Right ventricle myocardium inferior (tissue), 1 donor: ENCODE data around the gene POLR3H. TPM values are rescaled to one million over a fixed set of nuclear protein-coding genes. Genes with fewer than 3 reads are reported as not detected.
A peak's percentile ranks its signal among the peaks of the same experiment; 100 is the strongest.

Experiments
- ATAC-seq: fragments of 200-7000 bp; cut with Tn5 transposase; one replicate; pipeline ENCODE4 v1.9.1; 2020; ENCODE audit warnings: mild to moderate bottlenecking, moderate library complexity
- DNase-seq: peaks from one replicate; pipeline ENCODE4 v3.0.0; 2021; ENCODE audit errors: missing footprints
- intact Hi-C: fragments of 100-400 bp; cut with DNase I; formaldehyde crosslinking; loops from one replicate; pipeline ENCODE4 v1.11.0; 2022
- total RNA-seq: library from RNA; stranded (reverse); fragmentation: NEBNext Ultra II Directional; extraction: Animal tissue kit (Norgen Biotek cat#: 25700); gene quantifications from one replicate; pipeline ENCODE4 v1.2.1, GENCODE V29; 2021
- donor health status: DM: no; HTN: yes; CAD: no; lungs with severe emphysema.

POLR3H gene
- total RNA-seq, 1 donor from 2014 or later, result 20.1 TPM

DNA sequence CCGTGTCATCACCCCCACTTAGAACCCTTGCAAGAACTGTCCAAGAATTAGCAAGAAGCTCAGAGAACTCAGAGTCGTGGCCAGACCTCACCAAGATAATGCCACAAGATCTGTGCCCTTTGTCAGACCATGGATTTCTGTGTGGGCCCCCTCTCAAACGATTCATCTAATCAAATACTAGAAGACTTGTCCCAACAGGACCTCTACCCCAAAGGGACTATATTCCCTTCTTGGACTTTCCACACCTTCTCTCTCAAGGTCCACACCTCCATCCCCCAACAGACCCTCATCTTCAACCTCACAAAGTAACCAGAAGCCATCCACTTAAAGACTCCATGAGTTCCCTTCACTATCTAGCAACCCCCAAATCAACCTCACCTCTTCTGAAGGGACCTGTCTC lies 2.8 kb downstream of the POLR3H start:
- DNase-seq, result no peak
- intact Hi-C loops, result loop anchor here (5.0 kb wide), 1 partner anchor 56 kb away; no protein-coding TSS in a partner anchor
- ATAC-seq, result no peak

- intact Hi-C loops, result loop anchor here (5.0 kb wide), 1 partner anchor 57 kb away; no protein-coding TSS in a partner anchor
- no peak for DNase-seq
- no peak for ATAC-seq
Observed at GRCh38 chr22:41540365-41540764, 3.9 kb downstream of the POLR3H start.

DNA sequence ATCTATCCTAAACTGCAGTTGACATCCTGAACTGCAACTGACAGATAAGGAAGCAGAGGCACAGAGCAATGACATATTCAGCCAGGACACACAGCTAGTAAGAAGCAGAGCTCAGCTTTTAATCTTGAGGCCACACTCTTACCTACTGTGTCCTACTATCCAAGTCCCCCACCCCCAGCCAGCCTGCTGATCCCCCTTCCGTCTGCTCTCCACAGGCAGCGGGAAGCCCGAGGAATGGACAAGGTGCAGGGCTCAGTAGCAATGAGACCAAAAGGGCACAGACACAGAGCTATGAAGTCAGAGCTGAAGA lies 4.3 kb downstream of the POLR3H start:
- ATAC-seq (no peak), DNase-seq (no peak)
- intact Hi-C loops, result loop anchor here (5.0 kb wide), 1 partner anchor 57 kb away; no protein-coding TSS in a partner anchor

- intact Hi-C loops, result loop anchor here (5.0 to 10.0 kb wide), 2 partner anchors 58 to 615 kb away; no protein-coding TSS in a partner anchor
- DNase-seq (no peak), ATAC-seq (no peak)
Observed at GRCh38 chr22:41539146-41540005, 4.9 kb downstream of the POLR3H start.

DNA sequence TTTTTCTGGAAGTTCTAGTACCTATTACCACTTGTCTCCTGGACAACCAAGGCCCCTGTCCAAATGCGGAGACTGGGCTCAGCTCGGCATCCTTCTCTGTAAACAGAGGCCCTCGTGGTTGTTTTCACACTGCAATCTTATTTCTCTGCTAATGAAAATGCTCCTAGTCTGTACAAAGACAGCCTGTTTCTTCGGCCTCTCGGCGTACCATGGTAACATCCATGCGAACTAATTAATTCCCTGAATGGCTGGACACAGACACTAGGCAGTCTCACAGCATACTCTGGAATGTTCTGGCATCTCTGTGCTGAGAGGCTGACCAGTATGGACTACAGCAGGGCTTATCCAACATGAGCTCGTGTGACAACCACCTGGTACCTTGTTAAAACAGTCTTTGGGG lies 5.7 kb downstream of the POLR3H start:
- intact Hi-C loops, result loop anchor here (10.0 kb wide), 1 partner anchor 614 kb away; no protein-coding TSS in a partner anchor
- ATAC-seq, result no peak
- DNase-seq, result no peak

DNA sequence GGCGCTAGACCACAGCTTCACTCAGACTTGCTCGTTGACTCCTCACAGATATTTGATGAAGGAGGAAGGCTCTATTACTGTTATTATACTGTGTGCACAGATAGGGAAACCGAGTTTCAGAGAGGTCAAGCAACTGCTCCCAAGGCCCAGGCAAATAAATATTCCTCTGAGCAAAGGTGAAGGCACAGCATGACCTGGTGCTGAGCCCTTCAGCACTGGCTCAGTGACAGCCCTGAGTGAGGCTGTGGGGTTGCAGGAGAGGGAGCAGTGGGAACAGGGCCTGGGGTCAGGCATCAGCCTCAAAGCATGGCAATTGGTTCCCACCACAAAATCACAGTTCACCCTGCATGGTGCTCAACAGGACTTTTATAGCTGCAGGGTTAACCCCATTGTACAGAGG lies 7.1 kb downstream of the POLR3H start:
- no peak for DNase-seq
- intact Hi-C loops, result loop anchor here (10.0 kb wide), 1 partner anchor 612 kb away; no protein-coding TSS in a partner anchor
- no peak for ATAC-seq

GRCh38 chr22:41535244-41535643 lies 9.0 kb downstream of the POLR3H start:
- ATAC-seq (no peak), DNase-seq (no peak)
- intact Hi-C loops, result loop anchor here (10.0 kb wide), 1 partner anchor 610 kb away; no protein-coding TSS in a partner anchor

DNA sequence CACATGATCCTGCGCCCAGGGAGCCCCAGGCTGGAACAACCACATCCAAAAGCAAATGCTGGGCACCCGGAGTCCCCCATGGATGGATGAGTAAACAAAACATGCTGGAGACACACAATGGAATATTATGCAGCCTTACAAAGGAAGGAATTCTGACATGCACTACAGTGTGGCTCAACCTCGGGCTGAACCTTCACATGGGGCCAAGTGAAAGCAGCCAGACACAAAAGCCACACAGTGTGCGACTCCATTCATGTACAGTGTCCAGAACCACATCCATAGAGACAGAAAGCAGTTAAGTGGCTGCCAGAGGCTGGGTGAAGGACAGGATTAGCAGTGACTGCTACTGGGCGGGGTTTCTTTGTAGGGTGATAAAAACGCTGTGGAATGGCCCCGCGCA lies 10.1 kb downstream of the POLR3H start:
- intact Hi-C loops, result loop anchor here (10.0 kb wide), 1 partner anchor 609 kb away; no protein-coding TSS in a partner anchor
- DNase-seq, result no peak
- ATAC-seq, result no peak

DNA sequence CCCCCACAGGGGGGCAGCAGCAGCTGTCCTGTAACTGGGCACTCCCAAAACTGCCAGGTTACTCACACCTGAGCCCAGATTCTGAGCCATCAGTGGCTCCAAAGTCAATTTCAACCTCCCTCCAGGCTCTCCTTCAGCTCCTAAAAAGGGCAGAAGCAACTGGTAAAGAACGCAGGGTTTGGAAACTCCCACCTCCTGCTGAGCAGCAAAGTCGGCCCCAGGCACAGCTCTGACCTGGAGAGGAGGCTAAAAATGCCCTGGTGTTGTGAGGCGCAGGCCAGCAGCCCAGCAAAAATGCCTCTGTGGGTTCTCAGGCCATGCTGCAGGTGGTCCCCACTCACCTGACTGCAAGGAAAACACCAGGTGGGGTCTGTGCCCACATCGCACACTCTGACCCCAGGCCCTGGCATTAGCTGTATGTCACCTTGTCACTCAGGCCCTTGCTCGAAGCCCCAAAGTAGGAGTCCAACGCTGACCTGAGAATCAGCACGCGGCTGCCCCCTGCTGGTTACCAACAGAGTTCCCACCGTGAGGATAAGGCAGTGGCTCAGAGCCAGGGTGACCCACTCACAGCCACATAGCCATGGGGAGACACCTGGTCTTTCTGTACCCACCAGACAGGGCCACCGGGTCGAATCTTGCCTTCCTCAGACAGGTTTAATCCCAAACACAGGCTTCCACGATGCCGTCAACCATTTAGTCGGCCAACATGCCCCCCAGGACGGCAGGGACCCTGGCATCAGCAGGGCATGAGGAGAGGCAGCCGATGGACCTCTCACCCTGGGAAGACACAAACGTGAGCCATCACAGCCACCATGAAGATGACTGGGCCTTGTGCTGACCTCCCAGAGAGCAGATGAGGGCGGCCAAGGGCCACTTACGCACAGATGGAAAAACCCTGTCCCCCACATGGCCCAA lies 11.1 kb downstream of the POLR3H start:
- DNase-seq (peak; percentile 90), ATAC-seq (peak; percentile 63)
- intact Hi-C loops, result loop anchor here (10.0 kb wide), 1 partner anchor 608 kb away; no protein-coding TSS in a partner anchor

DNA sequence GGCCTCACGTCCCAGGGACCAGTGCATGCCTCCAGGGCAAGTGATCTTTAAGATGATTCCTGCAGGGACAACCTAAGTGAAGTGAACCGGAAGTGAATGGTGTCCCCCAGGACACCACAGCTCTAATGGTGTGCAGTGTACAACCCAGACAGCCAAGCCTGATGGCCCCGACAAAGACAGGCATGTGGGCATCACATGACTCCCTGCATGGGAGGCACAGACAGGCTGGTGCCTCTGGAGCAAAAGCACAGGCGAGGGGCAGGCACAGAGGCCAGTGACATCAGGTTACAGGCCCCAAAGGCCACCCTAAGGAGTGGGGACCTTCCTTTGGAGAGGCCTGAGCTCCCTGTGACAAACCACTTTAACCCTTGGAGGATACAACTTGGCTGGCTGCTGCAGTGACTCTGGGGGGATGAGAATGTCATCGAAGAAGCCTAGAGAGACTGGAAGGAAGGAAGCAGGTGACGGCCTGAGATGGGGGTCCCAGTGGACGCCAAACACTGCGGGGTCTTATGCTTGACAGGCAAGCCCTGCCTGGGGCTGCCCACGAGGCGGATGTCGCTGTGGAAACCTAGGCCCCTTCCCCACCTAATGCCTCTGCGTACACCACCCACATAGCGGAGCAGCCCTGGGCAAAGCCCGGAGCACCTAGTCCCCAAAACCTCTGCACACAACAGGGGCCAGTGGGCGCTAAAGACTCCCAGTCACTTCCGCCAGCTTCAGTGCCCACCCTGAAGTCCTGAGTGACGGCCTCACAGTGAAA lies 12.4 kb downstream of the POLR3H start:
- DNase-seq (no peak), ATAC-seq (peak; percentile 15)
- intact Hi-C loops, result loop anchor here (10.0 kb wide), 1 partner anchor 607 kb away; no protein-coding TSS in a partner anchor

- peak; percentile 11 for ATAC-seq
- DNase-seq, result no peak
- intact Hi-C loops, result loop anchor here (10.0 kb wide), 1 partner anchor 606 kb away; no protein-coding TSS in a partner anchor
Observed at GRCh38 chr22:41530890-41531714, 13.2 kb downstream of the POLR3H start.

DNA sequence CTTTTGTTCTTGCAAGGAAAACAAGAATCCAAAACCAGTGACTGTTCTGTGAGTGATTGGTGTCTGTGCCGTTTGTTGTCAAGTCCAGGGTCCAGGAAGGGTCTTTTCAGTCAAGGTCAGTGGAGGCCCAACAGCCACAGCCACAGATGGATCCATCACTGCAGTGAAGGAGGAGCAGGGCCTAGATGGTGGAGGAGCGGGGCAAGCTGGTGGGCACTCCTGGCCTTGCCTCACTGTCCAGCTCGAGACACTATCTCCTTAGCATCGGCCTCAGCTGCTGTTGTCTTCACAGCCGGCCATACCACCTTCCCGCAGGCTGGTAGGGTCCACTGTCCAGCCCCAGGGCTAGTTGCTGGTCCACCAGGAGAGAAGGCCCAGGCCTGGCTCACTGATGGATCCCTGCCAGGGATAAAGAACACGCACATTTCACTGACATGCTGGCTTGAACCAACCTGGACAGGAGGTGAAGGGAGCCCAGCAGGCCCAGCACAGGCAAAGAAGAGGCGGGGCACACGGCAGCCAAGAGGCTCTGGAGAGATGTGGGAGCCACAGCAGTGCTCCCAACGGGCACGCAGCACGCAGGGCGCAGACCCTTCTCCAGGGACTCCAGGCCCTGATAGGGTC lies 15.2 kb downstream of the POLR3H start:
- DNase-seq (no peak), ATAC-seq (no peak)
- intact Hi-C loops, result no loop called here

- no peak for ATAC-seq
- intact Hi-C loops, result no loop called here
Observed at GRCh38 chr22:41528132-41528766, 16.0 kb downstream of the POLR3H start.

GRCh38 chr22:41526830-41527799 lies 17.2 kb downstream of the POLR3H start:
- intact Hi-C loops, result no loop called here
- ATAC-seq, result no peak
- peak; percentile 84 for DNase-seq

More at GRCh38 chr22:41528132-41528766, 16.0 kb downstream of the POLR3H start:
- DNase-seq, result peak; percentile 14

DNA sequence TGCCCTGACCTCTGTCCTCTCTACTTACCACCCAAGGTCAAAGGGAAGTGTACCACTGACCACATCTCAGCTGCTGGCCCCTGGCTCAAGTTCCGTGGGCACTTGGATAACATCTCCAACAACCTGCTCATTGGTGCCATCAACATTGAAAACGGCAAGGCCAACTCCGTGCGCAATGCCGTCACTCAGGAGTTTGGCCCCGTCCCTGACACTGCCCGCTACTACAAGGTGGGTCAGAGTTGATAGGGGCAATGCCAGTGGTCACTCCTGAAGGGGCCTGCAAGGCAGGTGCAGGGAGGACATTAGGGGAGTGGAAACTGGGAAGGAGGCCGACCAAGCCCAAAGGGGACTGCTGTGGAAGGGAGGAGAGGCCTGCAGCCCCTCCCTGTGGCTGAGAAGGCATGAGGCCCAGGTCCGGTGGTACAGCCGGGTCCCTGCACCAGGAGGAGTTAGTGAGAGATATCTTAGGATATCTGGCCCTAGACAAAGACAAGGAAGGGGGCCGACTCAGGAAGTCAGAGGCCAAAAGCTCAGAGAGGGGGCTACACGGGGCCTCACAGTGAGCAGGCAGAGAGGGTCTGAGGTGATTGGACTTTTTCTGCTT lies 17.9 kb downstream of the POLR3H start:
- no peak for ATAC-seq
- DNase-seq, result peak; percentile 31
- intact Hi-C loops, result no loop called here
